ENCODE data around the gene WDR82.

Gene WDR82

DNA sequence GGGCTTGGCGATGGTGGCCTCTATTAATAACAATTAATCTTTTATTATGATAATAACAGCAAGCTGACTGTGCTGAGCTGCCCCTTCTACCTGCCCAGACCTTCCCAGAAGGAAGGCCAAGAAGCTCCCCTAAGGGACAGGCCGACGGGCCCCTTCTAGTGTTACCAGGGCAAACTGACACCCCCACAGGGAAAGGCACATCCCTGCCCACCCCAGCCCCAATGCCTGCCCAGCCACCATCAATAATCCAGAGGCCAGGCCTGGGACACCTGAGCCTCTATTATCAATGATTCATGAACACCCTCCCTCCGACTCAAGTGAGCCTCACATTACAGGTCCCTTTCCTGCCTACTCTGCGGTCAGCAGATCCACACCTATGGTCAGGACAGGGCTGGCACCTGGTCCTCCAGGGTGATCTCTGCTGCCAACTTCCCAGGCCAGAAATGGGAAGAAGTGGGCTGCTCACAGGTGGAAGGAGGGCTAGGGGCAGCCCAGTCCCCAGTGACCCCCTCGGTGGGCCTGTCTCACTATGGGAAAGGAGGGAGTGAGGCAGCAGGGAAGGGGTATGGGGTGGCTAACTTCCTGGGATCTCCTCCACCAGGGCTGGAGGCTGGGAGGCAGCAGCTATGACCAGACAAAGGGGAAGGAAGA, 41.3 kb downstream of the WDR82 start:
- DNase-seq (ENCODE audit: low read depth): no peak

DNA sequence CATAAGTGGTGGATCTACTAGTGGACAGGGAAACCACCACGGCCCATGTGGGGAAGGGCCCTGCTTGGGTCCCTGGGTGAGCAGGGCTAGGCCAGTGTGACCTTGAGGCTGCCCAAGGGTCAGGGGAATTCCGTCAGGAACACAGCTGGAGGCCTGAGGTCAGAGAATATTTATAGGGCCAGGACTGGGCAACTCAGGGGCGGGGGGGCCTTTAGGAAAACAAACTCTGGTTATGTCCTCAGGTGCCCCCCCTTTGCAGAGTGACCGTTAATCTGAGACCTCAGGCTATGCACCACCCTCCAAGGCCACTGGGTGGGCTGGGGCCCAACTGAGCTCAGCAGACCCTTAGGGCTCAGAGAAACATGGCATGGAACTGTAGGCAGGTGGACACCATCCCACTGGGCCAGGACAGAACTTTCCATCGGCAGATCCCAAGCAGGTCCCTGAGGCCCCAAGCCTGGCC, 42.0 kb downstream of the WDR82 start:
- DNase-seq (ENCODE audit: low read depth): no peak

DNA sequence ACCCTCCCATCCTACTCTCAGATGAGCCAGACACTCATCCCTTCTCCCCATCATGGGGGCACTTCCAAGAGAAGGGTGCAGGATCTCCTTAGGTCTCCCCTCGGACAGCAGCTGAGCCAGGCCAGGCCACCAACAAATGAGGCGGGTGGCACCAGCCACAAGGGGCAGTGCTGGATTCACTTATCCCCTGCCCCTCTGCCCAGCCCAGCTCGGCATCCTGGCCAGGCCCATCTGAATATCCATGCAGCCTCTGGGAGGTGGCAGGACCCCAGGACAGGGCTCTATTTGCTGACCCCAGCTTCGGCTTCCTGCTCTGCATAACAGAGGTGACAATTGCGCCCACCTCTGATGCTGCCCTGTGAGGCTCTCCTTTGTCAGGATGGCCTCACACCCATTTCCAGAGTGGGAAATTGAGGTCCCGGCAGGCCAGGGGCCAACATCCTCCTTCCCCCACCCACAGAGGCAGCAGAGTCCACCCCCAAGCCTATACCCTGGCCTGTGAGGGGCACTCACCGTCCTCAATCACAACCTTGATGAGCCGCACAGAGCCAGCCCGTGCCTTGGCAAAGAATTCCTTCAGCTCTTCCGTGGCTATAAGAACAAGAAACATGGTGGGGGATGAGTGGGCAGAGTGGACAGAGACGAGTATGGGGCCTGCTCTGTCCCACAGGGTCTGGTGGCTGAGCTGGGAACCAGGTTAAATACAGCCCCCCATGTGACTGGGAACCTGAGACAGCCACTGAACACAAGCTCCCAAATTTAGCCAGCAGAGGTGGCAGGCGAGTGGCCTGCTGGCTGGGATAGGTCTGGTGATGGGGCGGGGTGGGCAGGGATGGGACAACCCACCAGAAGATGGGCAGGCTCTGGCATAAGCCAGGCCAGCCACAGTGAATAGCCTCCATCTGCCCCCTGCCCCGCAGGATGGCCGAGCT, 43.7 kb downstream of the WDR82 start:
- DNase-seq (ENCODE audit: low read depth): no peak

DNA sequence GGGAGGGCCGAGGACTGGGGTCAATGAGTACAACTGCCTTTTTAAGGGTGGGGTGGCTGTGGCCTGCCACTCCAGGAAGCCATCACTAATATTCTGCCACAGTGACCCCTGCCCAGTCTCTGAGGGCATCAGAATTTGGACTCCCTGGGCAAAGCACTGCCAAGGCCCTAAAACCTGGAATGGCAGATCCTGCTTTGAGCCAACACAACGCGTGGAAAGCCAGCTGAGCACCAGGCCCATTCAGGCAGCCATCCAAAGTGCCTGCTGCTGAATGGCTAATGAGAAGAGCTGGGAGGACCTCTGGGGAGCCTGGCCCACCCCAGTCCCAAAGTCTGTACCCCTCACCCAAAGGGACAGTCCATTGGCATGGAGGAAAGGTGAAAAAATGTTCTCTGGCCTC, 44.5 kb downstream of the WDR82 start:
- no peak for DNase-seq (ENCODE audit: low read depth)

DNA sequence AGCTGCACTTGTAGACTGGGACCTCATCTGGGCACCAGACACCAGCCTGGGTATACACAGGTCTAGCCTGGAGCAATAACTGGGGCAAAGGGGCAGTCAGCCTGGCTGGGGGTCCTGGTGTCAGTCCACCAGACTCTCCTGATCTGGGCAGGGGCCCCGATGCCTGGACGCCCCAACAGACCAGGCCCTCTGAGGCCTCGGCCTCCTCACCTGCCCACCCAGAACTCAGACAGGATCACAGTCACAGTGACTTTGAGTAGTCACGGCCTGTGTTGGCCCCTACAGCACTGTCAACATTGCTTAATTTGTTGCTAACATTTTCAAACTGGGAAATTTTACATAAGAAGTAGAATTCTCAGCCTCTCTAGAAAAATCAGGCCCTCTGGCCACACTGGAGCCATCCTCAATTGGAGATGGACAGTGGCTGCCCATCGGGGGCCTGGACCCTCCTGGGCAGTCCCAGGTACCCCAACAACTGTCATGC, 45.3 kb downstream of the WDR82 start:
- no peak for DNase-seq (ENCODE audit: low read depth)

DNA sequence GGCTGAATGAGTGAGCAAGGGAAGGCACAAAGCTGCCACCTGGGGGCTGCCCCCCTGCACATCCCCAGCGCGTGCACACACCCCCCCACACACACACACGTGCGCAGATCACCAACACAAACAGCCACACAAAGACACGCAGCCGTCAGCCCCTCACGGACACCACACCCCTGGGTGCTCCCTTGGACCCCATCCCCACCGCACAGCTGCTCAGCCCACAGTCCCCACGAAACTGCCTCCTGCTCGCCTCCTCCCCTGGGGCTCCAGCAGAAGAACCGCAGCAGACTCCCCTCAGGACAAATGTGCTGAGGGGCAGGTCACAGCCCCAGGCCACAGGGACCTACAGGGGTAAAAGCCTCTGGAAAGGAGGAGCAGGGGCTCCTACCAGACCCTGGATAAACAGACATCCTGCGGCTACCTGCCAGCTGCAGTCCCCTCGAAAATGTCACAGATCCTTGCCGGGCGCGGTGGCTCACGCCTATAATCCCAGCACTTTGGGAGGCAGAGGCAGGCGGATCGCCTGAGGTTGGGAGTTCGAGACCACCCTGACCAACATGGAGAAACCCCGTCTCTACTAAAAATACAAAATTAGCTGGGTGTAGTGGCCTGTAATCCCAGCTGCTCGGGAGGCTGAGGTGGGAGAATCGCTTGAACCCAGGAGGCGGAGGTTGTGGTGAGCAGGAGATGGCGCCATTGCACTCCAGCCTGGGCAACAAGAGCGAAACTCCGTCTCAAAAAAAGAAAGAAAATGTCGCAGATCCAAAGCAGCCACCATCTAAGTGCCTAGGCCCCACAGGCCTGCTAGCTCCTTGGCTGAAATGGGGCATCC, 46.0 kb downstream of the WDR82 start:
- DNase-seq (ENCODE audit: low read depth): no peak

DNA sequence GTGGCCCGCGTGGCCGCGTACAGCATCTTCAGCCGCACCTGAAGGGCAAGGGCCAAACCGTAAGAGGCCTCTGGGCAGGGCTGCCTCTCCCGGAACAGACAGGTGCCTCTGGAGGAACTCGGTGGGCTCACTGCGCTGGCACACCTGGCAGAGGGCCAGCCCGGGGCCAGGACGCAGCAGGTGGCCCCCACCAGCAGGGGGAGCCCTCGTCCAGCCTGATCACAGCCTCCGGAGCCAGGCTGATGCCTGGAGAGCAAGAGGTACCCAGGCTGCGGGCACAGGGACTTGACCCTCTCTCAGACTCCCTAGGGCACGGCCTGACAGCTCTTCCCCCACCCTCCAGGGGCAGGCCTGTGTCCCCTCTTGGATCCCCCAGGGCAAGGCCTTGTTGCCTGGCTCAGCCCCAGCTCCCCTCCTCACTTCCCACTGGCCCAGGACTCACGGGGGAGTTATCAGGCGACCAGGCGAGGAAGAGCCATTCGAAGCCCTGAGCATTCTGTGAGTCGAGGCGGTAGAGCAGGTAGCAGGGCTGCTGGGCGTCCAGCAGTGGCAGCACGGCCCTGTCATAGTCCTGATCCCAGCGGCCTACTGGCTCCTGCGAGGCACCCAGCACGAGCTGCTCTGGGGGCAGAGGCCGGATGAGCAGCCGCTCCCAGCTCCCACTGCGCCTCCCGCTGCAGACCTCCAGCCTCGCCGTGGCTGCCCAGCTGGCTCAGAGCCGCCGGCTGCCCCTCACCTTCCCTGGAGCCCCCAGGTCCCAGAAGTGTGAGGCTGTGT, 46.8 kb downstream of the WDR82 start:
- DNase-seq (ENCODE audit: low read depth): peak; percentile 85

DNA sequence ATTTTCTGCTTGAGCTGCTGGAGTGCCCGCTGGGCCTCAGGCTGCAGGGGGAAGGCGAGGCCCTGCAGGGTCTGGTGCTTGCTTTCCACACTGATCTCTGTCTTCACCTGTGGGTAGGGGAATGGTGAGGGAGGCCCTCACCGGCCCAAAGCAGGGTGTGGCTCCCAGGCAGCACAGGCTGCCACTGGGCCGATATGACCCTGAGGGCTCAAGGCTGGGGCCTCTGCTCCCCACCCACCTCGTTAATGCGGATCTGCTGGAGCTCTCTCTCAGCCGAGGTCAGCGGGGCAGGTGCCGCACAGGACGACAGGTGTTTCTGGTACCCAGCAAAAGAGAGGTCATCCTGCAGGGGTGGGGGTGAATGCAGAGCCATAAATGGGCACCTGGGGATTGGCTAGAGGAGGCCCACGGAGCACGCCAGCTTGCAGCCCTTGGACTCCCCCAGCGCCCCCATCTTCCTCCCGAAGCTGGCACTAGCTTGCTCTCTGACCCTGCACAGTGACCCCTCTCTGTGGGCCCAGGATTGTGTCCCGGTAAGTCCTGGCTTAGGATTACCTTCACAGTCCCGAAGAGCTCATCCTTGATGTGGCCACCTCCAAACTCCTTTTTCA, 47.5 kb downstream of the WDR82 start:
- DNase-seq (ENCODE audit: low read depth): no peak

DNA sequence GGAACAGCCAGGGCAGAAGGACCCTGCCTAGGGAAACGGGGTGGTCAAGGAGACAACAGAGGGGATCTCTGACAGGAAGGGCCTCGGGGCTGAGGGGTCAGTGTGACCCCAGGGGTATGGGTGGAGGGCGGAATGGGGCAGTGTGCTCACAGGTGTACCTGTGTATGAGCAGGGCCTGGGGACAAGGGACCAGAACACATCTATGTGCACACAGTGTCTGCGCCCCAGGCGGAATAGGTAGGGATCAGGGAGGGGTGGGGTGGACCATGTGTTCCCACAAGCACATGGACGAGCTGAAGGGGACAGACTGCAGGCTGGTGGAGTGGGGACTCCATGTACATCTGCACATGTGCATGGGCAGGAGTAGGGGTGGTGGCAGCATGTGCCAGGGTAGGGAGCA, 48.0 kb downstream of the WDR82 start:
- no peak for DNase-seq (ENCODE audit: low read depth)

DNA sequence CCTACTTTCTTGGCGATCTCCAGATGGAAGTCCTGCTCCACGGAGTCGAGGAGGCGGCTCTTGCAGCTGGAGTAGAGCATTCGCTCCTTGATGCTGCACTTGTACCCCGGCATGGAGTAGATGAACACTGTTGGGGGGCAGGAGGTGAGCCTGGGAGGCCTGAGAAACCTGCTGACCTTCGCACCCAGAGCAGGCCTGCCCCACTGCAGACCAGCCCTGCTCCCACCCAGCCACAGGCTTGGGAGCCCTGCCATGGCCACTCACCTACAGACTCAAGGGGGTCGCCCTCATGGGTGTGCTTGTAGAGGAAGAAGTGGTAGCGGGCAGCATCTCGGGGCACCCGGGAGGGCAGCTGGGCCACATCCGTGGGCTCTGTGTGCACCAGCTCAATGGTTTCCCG, 48.8 kb downstream of the WDR82 start:
- DNase-seq (ENCODE audit: low read depth): no peak

DNA sequence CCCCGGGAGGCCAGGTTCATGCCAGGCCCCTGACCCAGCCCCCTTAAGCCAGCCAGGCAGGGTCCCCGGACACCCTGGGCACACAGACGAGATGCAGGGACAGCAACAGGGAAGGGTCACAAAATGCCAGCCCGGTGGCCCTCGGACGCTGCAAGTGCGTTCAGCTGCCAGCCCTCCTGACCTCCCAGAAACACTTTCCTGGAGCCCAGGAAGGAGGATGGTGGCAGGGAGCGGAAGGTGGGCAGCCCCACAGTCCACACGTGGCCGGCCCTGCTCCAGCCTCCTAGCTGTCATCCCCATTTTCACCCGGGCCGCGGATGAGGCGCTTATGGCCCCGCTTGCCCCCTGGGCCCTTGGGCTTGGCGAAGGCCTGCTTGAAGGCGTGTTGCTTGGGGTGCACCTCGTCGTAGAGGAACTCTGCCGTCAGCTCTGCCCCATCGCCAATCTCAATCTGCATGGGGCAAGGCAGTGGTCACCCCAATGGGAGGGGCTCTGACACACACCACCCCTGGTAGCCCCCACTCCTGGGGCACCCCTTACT, 49.6 kb downstream of the WDR82 start:
- no peak for DNase-seq (ENCODE audit: low read depth)

DNA sequence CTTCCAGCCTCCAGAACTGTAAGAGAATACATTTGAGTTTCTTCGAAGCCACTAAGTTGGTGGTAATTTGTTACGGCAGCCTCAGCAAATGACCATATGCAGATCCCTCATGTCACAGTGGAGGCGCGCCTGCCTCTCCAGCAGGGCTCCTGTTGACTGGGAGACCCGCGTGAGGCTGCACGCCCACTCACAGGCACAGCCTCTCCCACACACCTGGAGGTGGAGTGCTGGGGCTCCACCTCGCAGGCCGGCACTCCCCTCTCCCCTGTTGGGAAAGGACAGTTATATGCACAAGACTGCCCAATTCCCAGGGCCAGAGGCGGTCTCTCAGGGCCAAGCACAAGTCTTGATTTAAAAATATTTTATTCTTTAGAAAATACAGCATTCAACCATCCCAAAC, 50.2 kb downstream of the WDR82 start:
- no peak for DNase-seq (ENCODE audit: low read depth)

DNA sequence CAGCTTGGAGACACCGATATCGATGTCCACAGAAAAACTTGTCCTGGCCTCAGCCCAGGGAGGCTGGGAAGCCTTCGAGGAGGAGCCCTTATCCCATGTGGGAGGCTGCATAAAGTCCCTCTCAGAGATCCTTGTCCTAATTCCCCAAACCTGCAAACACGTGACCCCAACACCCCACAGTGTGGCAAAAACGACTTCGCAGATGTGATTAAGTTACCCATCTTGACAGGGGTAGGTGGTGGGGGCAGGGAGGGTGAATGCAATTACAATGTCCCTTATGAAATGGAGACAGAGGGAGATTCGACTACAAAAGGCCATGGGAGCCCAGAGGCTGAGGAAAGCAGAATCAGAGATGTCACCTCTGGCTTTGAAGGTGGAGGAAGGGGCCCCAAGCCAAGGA, 50.7 kb downstream of the WDR82 start:
- DNase-seq (ENCODE audit: low read depth): no peak

DNA sequence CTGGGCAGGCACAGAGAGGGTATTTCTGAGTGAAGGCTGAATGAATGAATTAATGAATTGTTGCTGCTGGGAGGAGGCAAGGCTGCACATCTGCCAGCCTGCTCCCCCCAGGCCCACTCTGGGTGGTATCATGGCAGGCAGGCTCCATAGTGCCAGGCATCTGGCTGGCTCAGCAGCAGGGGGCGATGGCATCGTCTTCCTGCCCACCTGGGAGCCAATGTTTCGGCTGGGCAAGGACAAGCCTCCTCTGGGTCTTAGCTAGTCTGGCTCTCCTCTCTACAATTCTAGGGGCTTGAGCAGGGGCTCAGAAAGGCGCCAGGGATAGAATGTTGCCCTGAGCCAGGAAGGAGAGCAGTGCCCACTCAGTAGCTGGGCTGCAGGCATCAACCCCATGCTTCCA, 51.3 kb downstream of the WDR82 start:
- no peak for DNase-seq (ENCODE audit: low read depth)

DNA sequence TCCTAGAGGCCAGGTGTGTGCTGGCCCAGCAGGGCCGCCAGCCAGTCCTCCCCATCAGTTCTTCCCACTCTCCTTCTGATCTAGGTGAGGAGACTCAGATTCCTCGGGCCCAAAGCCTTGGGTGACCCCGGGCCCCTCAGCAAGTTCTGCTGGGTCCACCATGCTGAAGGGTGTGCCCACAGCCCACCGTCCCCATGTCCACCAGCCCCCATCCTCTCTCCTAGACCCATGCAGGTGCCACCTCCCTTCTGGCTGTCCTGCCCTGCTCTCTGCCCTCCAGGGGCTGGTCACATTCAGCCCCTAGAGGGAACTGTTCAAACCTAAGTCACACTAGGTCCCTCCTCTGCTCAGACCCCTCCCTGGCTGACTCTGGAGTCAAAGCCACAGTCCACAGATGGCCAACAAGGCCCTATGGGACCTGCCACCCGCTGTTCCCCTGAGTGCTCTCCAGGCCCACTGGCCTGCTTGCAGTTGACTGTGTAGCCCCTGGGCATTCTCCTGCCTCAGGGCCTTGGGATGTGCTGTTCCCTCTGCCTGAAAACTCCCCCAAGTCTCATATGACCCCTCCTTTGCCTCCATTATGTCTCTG, 52.1 kb downstream of the WDR82 start:
- DNase-seq (ENCODE audit: low read depth): no peak

DNA sequence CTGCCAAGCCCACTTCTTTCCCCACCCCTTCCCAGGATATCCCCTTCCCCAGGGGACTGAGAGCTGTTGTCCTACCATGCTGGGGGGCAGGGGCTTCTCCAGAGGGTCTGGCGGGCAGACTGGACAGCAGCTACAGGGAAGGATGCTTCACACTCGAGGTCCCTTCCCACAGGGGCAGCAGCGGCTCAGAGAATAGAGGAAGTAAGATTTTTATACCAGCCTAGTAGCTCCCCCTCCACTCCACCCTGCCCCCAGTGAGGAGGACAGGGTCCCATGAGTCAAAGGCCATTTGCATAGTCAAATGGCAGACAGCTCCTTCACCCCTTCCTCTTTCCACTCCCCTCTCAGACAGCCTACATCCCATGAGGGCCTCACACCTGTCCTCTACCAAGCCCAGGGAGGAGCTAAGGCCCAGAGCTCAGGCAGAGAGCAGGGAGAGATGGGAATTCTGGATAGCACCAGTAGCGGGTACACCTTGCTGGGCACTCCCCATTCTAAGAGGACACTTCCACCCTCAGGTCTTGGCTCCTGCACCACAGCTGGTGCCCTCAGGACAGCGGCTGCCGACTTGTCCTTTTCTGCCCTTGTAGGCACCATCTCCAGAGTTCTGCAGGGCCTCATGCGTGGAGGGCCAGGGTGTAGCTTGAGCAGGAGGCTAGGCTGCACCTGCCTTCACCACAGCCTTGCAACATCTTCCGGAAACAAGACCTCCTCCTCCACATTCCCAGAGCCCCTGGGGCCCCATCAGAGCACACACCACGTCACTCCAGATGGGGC, 52.8 kb downstream of the WDR82 start, which contains the start of gene TLR9:
TSS of gene TLR9 (minus strand) at position 194 of the 777 bp plus-strand sequence. CDS start at position 78, 116 bp downstream.
- DNase-seq (ENCODE audit: low read depth): no peak

DNA sequence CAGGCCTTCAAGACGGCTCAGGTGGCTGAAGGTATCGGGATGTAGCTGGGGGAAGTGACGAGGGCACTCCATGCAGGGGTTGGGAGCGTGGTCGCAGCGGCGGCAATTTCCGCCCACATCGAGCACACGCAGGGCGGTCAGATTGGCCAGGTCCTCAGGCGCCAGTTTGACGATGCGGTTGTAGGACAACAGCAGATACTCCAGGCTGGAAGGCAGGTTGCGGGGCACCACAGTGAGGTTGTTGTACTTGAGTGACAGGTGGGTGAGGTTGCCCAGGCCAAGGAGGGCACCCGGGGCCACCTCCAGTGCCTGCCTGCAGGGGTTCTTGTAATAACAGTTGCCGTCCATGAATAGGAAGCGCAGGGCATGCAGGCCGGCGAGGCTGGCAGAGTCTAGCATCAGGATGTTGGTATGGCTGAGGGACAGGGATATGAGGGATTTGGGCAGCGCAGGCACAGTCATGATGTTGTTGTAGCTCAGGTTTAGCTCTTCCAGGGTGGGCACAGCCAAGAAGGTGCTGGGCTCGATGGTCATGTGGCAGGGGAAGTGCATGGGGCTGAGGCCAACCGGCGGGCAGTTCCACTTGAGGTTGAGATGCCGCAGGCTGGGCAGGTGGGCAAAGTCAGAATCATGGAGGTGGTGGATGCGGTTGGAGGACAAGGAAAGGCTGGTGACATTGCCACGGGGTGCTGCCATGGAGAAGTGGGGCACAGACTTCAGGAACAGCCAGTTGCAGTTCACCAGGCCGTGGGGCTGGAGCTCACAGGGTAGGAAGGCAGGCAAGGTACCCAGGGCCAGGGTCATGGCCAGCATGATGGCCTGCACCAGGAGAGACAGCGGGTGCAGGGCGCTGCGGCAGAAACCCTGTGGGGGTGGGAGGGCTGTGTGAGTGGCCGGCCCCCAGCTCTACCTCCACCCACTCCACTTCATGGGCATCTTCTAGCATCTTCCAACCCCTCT, 54.7 kb downstream of the WDR82 start:
- no peak for DNase-seq (ENCODE audit: low read depth)
